ENCODE results near the gene HELZ. TPM values are rescaled to one million over a fixed set of nuclear protein-coding genes. Genes with fewer than 3 reads are reported as not detected.
A peak's percentile ranks its signal among the peaks of the same experiment; 100 is the strongest.

Gene HELZ
- total RNA-seq, 1 donor from 2014 or later, result 47.4 TPM

DNA sequence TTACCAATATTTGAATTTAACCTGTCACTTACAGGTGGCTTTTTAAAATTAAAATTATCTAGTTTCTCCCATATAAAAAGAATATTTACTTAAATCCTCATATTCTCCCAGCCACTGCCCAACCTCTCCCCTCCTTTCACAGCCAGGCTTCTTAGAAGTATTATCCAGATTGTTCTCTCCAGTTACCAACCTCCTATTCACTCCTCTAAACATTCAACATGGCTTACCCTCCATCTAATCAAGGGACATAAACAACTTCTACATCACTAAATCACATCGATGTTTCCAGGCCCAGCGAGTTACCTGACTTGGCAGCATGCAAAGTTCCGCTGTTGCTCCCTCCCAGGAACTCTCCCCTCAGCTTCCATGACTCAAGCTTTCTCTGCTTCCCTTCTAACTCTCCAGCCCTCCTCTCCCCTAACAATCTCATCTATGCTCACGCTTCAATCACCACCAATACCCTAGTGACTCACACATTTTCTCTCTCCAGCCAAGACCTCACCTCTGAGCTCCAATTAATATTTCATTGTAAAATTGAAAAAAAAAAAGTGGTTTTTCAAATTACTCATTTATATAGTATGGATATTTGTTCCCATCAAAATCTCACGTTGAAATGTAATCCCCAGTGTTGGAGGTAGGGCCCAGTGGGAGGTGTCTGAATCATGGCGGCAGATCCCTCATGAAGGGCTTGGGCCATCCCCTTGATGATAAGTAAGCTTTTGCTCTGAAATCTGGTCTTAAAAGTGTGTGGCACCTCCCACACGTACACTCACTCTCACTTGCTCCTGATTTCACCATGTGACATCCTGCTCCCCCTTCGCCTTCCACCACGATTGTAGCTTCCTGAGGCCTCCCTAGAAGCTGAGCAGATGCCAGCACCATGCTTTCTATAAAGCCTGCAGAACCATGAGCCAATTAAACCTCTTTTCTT, 88.5 kb downstream of the HELZ start:
- Mint-ChIP-seq H3K4me3 (ENCODE audit: unreplicated experiment) (peak overlapping the region; percentile 7), H3K4me1 (ENCODE audit: low read depth, unreplicated experiment) (peaks cover 15% of the 10 kb centered on the region), H3K27me3 (ENCODE audit: unreplicated experiment) (no peaks in the 10 kb centered on the region), H3K36me3 (ENCODE audit: unreplicated experiment) (no peaks in the 10 kb centered on the region), H3K27ac (ENCODE audit: unreplicated experiment) (peak overlapping the region; percentile 45), H3K9me3 (ENCODE audit: unreplicated experiment) (peaks cover 1% of the 10 kb centered on the region)
- DNase-seq, result no peak
- TF ChIP-seq CTCF (IDR thresholded peaks at IDR 0.05; ENCODE audit: partially characterized antibody, unreplicated experiment), result no peak

DNA sequence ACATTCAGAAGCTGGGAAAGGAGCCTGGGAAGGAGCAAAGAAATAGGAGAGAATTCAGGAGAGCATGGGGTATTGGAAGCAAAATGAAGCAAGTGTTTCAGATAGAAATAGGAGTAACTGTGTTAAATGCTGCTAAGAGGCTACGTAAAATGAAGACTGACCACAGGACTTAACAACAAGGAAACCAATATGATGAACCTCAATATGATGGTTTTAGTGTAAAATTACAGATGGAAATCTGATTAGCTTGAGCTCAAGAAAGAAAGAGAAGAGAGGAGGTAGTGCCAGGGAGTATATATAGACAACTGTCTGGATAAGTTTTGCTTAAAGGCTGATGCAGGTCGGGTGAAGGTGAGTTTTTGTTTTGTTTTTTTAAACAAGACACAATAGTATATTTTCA, 92.2 kb downstream of the HELZ start:
- H3K27me3 Mint-ChIP-seq (ENCODE audit: unreplicated experiment), result no peaks in the 10 kb centered on the region
- H3K9me3 Mint-ChIP-seq (ENCODE audit: unreplicated experiment), result peaks cover 1% of the 10 kb centered on the region
- H3K36me3 Mint-ChIP-seq (ENCODE audit: unreplicated experiment), result no peaks in the 10 kb centered on the region
- H3K27ac Mint-ChIP-seq (ENCODE audit: unreplicated experiment), result no peak overlapping the region
- no peak for DNase-seq
- peaks cover 4% of the 10 kb centered on the region for H3K4me1 Mint-ChIP-seq (ENCODE audit: low read depth, unreplicated experiment)
- no peak overlapping the region for H3K4me3 Mint-ChIP-seq (ENCODE audit: unreplicated experiment)
- no peak for TF ChIP-seq CTCF (IDR thresholded peaks at IDR 0.05; ENCODE audit: partially characterized antibody, unreplicated experiment)

DNA sequence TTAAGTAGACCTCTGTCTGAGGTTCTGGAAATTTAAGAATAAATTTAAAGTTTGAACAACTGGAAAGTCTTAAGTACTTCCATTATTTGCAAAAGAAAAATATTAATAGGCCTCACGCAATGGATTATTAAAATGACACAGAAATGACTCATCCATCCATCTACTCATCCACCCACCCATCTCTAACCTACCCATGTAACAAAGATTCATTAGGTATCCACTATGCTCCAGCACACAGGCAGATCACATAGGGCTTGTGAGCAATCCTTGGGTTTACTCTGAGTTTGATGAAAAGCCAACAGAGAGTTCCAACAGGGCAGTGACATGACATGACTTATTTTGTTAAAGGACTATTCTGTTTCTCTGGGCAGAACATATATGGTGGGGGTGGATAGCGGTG, 93.3 kb downstream of the HELZ start:
- H3K9me3 Mint-ChIP-seq (ENCODE audit: unreplicated experiment), result no peaks in the 10 kb centered on the region
- no peaks in the 10 kb centered on the region for H3K36me3 Mint-ChIP-seq (ENCODE audit: unreplicated experiment)
- H3K4me3 Mint-ChIP-seq (ENCODE audit: unreplicated experiment), result no peak overlapping the region
- no peak for DNase-seq
- no peaks in the 10 kb centered on the region for H3K27me3 Mint-ChIP-seq (ENCODE audit: unreplicated experiment)
- H3K27ac Mint-ChIP-seq (ENCODE audit: unreplicated experiment), result no peak overlapping the region
- H3K4me1 Mint-ChIP-seq (ENCODE audit: low read depth, unreplicated experiment), result peaks cover 2% of the 10 kb centered on the region
- TF ChIP-seq CTCF (IDR thresholded peaks at IDR 0.05; ENCODE audit: partially characterized antibody, unreplicated experiment), result no peak

- H3K4me3 Mint-ChIP-seq (ENCODE audit: unreplicated experiment), result no peak overlapping the region
- no peak for TF ChIP-seq CTCF (IDR thresholded peaks at IDR 0.05; ENCODE audit: partially characterized antibody, unreplicated experiment)
- H3K9me3 Mint-ChIP-seq (ENCODE audit: unreplicated experiment), result no peaks in the 10 kb centered on the region
- H3K27me3 Mint-ChIP-seq (ENCODE audit: unreplicated experiment), result no peaks in the 10 kb centered on the region
- no peaks in the 10 kb centered on the region for H3K36me3 Mint-ChIP-seq (ENCODE audit: unreplicated experiment)
- no peak for DNase-seq
- H3K4me1 Mint-ChIP-seq (ENCODE audit: low read depth, unreplicated experiment), result peaks cover 2% of the 10 kb centered on the region
- H3K27ac Mint-ChIP-seq (ENCODE audit: unreplicated experiment), result no peak overlapping the region
These were observed 94.2 kb downstream of the HELZ start for GRCh38 chr17:67150826-67151225.

GRCh38 chr17:67148352-67148751, 96.6 kb downstream of the HELZ start:
- H3K27me3 Mint-ChIP-seq (ENCODE audit: unreplicated experiment), result no peaks in the 10 kb centered on the region
- no peak for TF ChIP-seq CTCF (IDR thresholded peaks at IDR 0.05; ENCODE audit: partially characterized antibody, unreplicated experiment)
- no peaks in the 10 kb centered on the region for H3K36me3 Mint-ChIP-seq (ENCODE audit: unreplicated experiment)
- no peak for DNase-seq
- H3K4me3 Mint-ChIP-seq (ENCODE audit: unreplicated experiment), result no peak overlapping the region
- H3K4me1 Mint-ChIP-seq (ENCODE audit: low read depth, unreplicated experiment), result peaks cover 2% of the 10 kb centered on the region
- no peak overlapping the region for H3K27ac Mint-ChIP-seq (ENCODE audit: unreplicated experiment)
- no peaks in the 10 kb centered on the region for H3K9me3 Mint-ChIP-seq (ENCODE audit: unreplicated experiment)
